Neuronal stem cell (in vitro differentiated cells): ENCODE results near the gene OTULINL.

Experiments used
- DNase-seq: peaks from one replicate; pipeline ENCODE4 v3.0.0-alpha.2; 2013; ENCODE audit warnings: low spot score
- H2AFZ ChIP-seq: one replicate; pipeline ENCODE4 v1.6.1; 2013; ENCODE audit warnings: mild to moderate bottlenecking, low read length, inconsistent platforms
- H2AK5ac ChIP-seq: 2 replicates; pipeline ENCODE4 v1.6.1; 2013; ENCODE audit warnings: low read depth, mild to moderate bottlenecking, inconsistent platforms, low read length, moderate library complexity, mixed read lengths
- H2BK120ac ChIP-seq: 2 replicates; pipeline ENCODE4 v1.6.1; 2013; ENCODE audit warnings: low read depth, mild to moderate bottlenecking, inconsistent platforms, low read length, moderate library complexity, mixed read lengths
- H2BK12ac ChIP-seq: one replicate; pipeline ENCODE4 v1.6.1; 2013; ENCODE audit warnings: low read length, inconsistent platforms
- H2BK15ac ChIP-seq: 2 replicates; pipeline ENCODE4 v1.6.1; 2013; ENCODE audit warnings: mild to moderate bottlenecking, low read length, inconsistent platforms, mixed read lengths
- H2BK5ac ChIP-seq: one replicate; pipeline ENCODE4 v1.6.1; 2013; ENCODE audit warnings: inconsistent platforms, mild to moderate bottlenecking, low read length, moderate library complexity
- H3K14ac ChIP-seq: one replicate; pipeline ENCODE4 v1.6.1; 2013; ENCODE audit warnings: low read length, inconsistent platforms
- H3K18ac ChIP-seq: 2 replicates; pipeline ENCODE4 v1.6.1; 2013; ENCODE audit warnings: low read length, inconsistent platforms
- H3K23ac ChIP-seq: 2 replicates; pipeline ENCODE4 v1.6.1; 2013; ENCODE audit warnings: low read depth, mild to moderate bottlenecking, mixed read lengths, low read length, inconsistent platforms; ENCODE audit not compliant: poor library complexity
- H3K27ac ChIP-seq: replicated peaks from 3 replicates; pipeline ENCODE4 v1.5.1; 2013; ENCODE audit warnings: low read length, inconsistent platforms
- H3K27me3 ChIP-seq, 3 experiments: 2 replicates each; pipeline ENCODE4 v1.6.1; 2013; ENCODE audit warnings: low read length in 3 of 3, mild to moderate bottlenecking in 2 of 3, inconsistent platforms in 1 of 3, low read depth in 1 of 3, mixed read lengths in 1 of 3, moderate library complexity in 1 of 3; ENCODE audit not compliant: control insufficient read depth in 3 of 3, insufficient read depth in 3 of 3
- H3K36me3 ChIP-seq, 2 donors: replicated peaks in 1 of 2; 2 replicates each; pipeline ENCODE4 v1.6.1; 2013; ENCODE audit warnings: low read length in 2 of 2; ENCODE audit not compliant: control insufficient read depth in 2 of 2, insufficient read depth in 2 of 2
- H3K4ac ChIP-seq: 2 replicates; pipeline ENCODE4 v1.6.1; 2013; ENCODE audit warnings: inconsistent platforms, mild to moderate bottlenecking, low read length, moderate library complexity
- H3K4me1 ChIP-seq, 2 donors: 1 replicate in 1 of 2; 2 replicates in 1 of 2; pipeline ENCODE4 v1.6.1; 2013; ENCODE audit warnings: low read length in 2 of 2, low read depth in 1 of 2; ENCODE audit not compliant: control insufficient read depth in 2 of 2, insufficient read depth in 1 of 2
- H3K4me2 ChIP-seq: one replicate; pipeline ENCODE4 v1.6.1; 2013; ENCODE audit warnings: mild to moderate bottlenecking, low read length, inconsistent platforms; ENCODE audit not compliant: insufficient read depth, poor library complexity, severe bottlenecking
- H3K4me3 ChIP-seq, 2 donors: 2 replicates each; pipeline ENCODE4 v1.5.1; 2013; ENCODE audit warnings: low read length in 2 of 2, mild to moderate bottlenecking in 2 of 2, inconsistent platforms in 1 of 2, moderate library complexity in 1 of 2
- H3K79me1 ChIP-seq: one replicate; pipeline ENCODE4 v1.6.1; 2013; ENCODE audit warnings: low read depth, mild to moderate bottlenecking, inconsistent platforms, low read length, moderate library complexity
- H3K9ac ChIP-seq: one replicate; pipeline ENCODE4 v1.6.1; 2013; ENCODE audit warnings: mild to moderate bottlenecking, low read depth, low read length, inconsistent platforms; ENCODE audit not compliant: poor library complexity
- H3K9me3 ChIP-seq, 2 donors: replicated peaks in 1 of 2; 2 replicates each; pipeline versions ENCODE3 to v1.6.1; 2013; ENCODE audit warnings: low read length in 2 of 2, mild to moderate bottlenecking in 2 of 2, inconsistent platforms in 1 of 2, low read depth in 1 of 2, mixed read lengths in 1 of 2, moderate library complexity in 1 of 2; ENCODE audit not compliant: control insufficient read depth in 2 of 2, insufficient read depth in 1 of 2
- H4K8ac ChIP-seq: one replicate; pipeline ENCODE4 v1.6.1; 2013; ENCODE audit warnings: low read depth, mild to moderate bottlenecking, inconsistent platforms, low read length, moderate library complexity
- H4K91ac ChIP-seq: one replicate; pipeline ENCODE4 v1.6.1; 2013; ENCODE audit warnings: low read length, low read depth, mild to moderate bottlenecking, inconsistent platforms; ENCODE audit not compliant: poor library complexity
- WGBS, 2 donors: extraction: QIAGEN DNeasy Blood & Tissue Kit; methylation state at CpG; one replicate each; pipeline ENCODE4 v1.1.7; 2013; ENCODE audit warnings: missing lambda C conversion rate in 2 of 2, mixed read lengths in 1 of 2; ENCODE audit not compliant: insufficient read length in 2 of 2, insufficient replicate concordance in 1 of 2; ENCODE audit errors: extremely low coverage in 2 of 2; 5-methylcytosine and 5-hydroxymethylcytosine counted together

OTULINL gene

DNA sequence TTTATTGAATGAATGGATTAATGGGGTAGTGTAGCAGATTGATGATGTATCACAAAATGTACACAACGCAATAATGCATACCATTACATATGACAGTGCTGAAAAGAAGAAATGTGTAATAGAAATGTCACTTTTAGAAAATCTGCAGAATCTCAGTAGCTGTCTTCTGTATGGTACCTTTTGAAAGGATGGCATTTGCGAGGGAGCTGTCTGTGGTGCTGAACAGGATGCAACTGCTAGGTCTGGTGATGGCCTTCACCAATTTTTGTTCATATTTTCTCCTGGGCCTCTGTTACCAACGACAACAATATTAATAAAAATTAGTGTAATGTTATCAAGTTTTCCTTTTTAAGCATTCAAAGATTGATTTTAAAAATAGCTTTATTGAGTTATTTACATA, 46.8 kb downstream of the OTULINL start:
- H3K9me3 ChIP-seq: no peaks in the 10 kb centered on the region
- no peak overlapping the region for H2BK12ac ChIP-seq
- DNase-seq: peak; percentile 56
- no peak overlapping the region for H3K4me2 ChIP-seq
- H3K9ac ChIP-seq: no peak overlapping the region
- no peak overlapping the region for H3K18ac ChIP-seq
- no peak overlapping the region for H2AK5ac ChIP-seq
- H3K79me1 ChIP-seq: no peaks in the 10 kb centered on the region
- no peak overlapping the region for H2BK120ac ChIP-seq
- H3K36me3 ChIP-seq: no peaks in the 10 kb centered on the region
- H2AFZ ChIP-seq: no peak overlapping the region
- no peak overlapping the region for H3K27ac ChIP-seq
- no peak overlapping the region for H3K4ac ChIP-seq
- H3K23ac ChIP-seq: no peak overlapping the region
- no peak overlapping the region for H2BK5ac ChIP-seq
- H4K91ac ChIP-seq: no peak overlapping the region
- no peak overlapping the region for H3K14ac ChIP-seq
- whole genome bisulfite sequencing, 2 donors: no CpG with 5 or more reads among the region's 3 CpGs
- H4K8ac ChIP-seq: no peak overlapping the region
- no peak overlapping the region for H3K4me3 ChIP-seq
- no peaks in the 10 kb centered on the region for H3K4me1 ChIP-seq
- H2BK15ac ChIP-seq: no peak overlapping the region
- H3K27me3 ChIP-seq: no peaks in the 10 kb centered on the region

DNA sequence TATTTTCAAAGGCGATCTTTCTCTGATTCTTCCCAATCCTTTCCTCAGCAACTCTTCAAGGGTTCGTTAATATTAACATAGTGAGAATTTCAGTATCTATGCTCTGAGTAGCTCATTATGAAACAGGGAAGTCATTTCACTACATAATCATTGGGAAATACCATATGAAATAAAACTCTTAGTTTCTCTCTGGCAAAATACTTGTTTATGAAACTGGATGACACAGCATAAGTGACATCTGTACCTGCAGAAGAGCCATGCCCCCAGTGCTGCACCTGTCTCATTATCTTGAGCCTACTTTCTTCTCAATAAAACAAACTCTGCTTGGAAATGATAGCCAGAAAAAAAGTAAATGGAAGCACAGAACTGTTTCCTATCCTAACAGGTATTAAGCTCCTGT, 49.1 kb downstream of the OTULINL start:
- no peak overlapping the region for H2BK12ac ChIP-seq
- no peak overlapping the region for H2BK5ac ChIP-seq
- WGBS, 2 donors: no CpG with 5 or more reads among the region's 2 CpGs
- H3K79me1 ChIP-seq: no peaks in the 10 kb centered on the region
- H3K4ac ChIP-seq: no peak overlapping the region
- no peak overlapping the region for H4K91ac ChIP-seq
- H3K14ac ChIP-seq: no peak overlapping the region
- no peak overlapping the region for H2AFZ ChIP-seq
- no peak overlapping the region for H2AK5ac ChIP-seq
- H3K4me3 ChIP-seq: no peak overlapping the region
- no peak overlapping the region for H2BK120ac ChIP-seq
- H3K27me3 ChIP-seq: no peaks in the 10 kb centered on the region
- no peaks in the 10 kb centered on the region for H3K4me1 ChIP-seq
- no peak overlapping the region for H4K8ac ChIP-seq
- H3K9me3 ChIP-seq: no peaks in the 10 kb centered on the region
- no peaks in the 10 kb centered on the region for H3K36me3 ChIP-seq
- H3K18ac ChIP-seq: no peak overlapping the region
- DNase-seq: no peak
- H2BK15ac ChIP-seq: no peak overlapping the region
- no peak overlapping the region for H3K23ac ChIP-seq
- no peak overlapping the region for H3K4me2 ChIP-seq
- H3K27ac ChIP-seq: no peak overlapping the region
- no peak overlapping the region for H3K9ac ChIP-seq

DNA sequence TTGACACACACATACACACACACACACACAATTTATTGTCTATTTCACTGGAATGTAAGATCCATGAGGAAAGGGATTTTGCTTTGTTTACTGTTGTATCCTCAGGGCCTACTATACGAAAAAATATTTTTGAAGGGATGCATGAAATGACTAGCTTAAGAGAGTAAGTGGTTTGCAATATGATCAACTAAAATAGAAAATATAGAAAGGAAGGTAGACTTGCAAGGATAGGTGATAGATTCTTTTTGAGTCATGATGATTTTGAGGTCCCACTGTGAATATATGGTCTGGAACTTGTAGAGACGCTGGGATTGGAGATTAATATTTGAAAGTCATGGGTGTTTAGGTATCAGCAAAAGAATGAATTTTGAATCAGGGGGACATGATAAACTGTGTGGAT, 54.1 kb downstream of the OTULINL start:
- no peaks in the 10 kb centered on the region for H3K4me1 ChIP-seq
- H2AFZ ChIP-seq: no peak overlapping the region
- no peak overlapping the region for H3K4ac ChIP-seq
- H3K36me3 ChIP-seq: no peaks in the 10 kb centered on the region
- WGBS, 2 donors: no CpG with 5 or more reads among the region's 2 CpGs
- no peak overlapping the region for H3K4me3 ChIP-seq
- no peak overlapping the region for H3K18ac ChIP-seq
- H3K9me3 ChIP-seq: peaks cover 0 to under 1% of the 10 kb centered on the region in 2 donors
- no peak for DNase-seq
- no peak overlapping the region for H2BK15ac ChIP-seq
- H2BK120ac ChIP-seq: no peak overlapping the region
- H4K8ac ChIP-seq: no peak overlapping the region
- no peak overlapping the region for H3K14ac ChIP-seq
- H4K91ac ChIP-seq: no peak overlapping the region
- H3K23ac ChIP-seq: no peak overlapping the region
- no peak overlapping the region for H3K9ac ChIP-seq
- no peaks in the 10 kb centered on the region for H3K27me3 ChIP-seq
- H2AK5ac ChIP-seq: no peak overlapping the region
- no peak overlapping the region for H3K4me2 ChIP-seq
- no peak overlapping the region for H2BK12ac ChIP-seq
- H2BK5ac ChIP-seq: no peak overlapping the region
- no peaks in the 10 kb centered on the region for H3K79me1 ChIP-seq
- H3K27ac ChIP-seq: no peak overlapping the region

DNA sequence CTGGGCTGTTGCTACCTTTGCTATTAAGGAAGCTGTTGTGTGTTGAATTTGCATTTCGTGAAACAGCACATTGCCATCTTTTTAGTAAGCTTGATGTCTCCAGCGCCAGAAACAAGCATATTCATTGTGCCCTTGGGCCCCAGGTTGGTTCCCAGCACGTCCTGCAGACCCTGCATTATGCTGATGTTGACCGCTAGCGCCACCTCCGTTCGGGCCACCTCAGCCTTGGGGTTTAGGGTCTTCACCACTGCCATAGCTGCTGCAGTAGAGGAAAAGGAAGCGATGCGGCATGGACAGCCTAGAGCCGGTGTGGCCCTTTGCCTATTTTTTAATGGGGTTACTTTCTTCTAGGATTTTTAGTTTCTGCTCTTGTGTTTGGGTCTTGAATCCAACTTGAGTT, 59.2 kb downstream of the OTULINL start:
- Histone ChIP-seq H3K79me1 (no peaks in the 10 kb centered on the region), H2BK120ac (no peak overlapping the region), H4K8ac (no peak overlapping the region), H3K18ac (no peak overlapping the region), H2BK12ac (no peak overlapping the region), H2AFZ (no peak overlapping the region), H3K27me3 (no peaks in the 10 kb centered on the region), H3K9me3 (peaks cover 0 to 3% of the 10 kb centered on the region in 2 donors), H3K14ac (peak overlapping the region; percentile 6), H2BK15ac (no peak overlapping the region), H3K4me1 (no peaks in the 10 kb centered on the region), H3K36me3 (no peaks in the 10 kb centered on the region), H4K91ac (no peak overlapping the region), H2BK5ac (no peak overlapping the region), H3K9ac (no peak overlapping the region), H3K4me3 (peak overlapping the region in 1 of 2 donors; percentile 4), H3K27ac (no peak overlapping the region), H2AK5ac (no peak overlapping the region), H3K4me2 (no peak overlapping the region), H3K4ac (no peak overlapping the region), H3K23ac (no peak overlapping the region)
- no peak for DNase-seq
- WGBS, 2 donors: no CpG with 5 or more reads among the region's 10 CpGs
